ENCODE measurements around the gene BCL11A. TPM values are rescaled to one million over a fixed set of nuclear protein-coding genes. Genes with fewer than 3 reads are reported as not detected.

Gene BCL11A
- total RNA-seq, 2 experiments from 2014 or later: 0.45 to 0.54 TPM

DNA sequence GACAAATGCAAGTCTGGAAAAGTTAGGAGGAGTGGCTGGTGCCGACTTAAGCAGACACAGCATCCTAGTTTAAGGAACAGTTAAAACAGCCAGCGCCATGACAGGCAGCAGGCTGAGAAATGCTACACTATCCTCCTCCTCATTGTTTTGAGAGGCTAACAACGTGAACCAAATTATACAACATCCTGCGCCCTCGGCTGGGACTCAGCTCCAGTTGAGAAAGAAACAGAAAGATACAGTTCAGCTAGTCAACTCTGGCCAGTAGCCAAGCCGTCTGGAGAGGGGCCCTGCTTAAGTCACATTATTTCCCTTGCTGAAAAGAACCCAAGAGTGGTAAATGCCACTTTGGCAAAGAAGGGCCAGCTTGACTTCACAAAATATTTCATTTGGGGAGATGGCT, 90.2 kb downstream of the BCL11A start:
- ATAC-seq: no peak
- H3K27ac Mint-ChIP-seq: no peak overlapping the region
- no peaks in the 10 kb centered on the region for H3K36me3 Mint-ChIP-seq (ENCODE audit: low read depth)
- H3K27me3 Mint-ChIP-seq: no peaks in the 10 kb centered on the region
- POLR2A ChIA-PET: no interaction called here
- H3K4me1 Mint-ChIP-seq (ENCODE audit: low read depth): no peaks in the 10 kb centered on the region
- DNase-seq: no peak
- TF ChIP-seq, protein P1, sequence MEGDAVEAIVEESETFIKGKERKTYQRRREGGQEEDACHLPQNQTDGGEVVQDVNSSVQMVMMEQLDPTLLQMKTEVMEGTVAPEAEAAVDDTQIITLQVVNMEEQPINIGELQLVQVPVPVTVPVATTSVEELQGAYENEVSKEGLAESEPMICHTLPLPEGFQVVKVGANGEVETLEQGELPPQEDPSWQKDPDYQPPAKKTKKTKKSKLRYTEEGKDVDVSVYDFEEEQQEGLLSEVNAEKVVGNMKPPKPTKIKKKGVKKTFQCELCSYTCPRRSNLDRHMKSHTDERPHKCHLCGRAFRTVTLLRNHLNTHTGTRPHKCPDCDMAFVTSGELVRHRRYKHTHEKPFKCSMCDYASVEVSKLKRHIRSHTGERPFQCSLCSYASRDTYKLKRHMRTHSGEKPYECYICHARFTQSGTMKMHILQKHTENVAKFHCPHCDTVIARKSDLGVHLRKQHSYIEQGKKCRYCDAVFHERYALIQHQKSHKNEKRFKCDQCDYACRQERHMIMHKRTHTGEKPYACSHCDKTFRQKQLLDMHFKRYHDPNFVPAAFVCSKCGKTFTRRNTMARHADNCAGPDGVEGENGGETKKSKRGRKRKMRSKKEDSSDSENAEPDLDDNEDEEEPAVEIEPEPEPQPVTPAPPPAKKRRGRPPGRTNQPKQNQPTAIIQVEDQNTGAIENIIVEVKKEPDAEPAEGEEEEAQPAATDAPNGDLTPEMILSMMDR (IDR thresholded peaks at IDR 0.05): no peak
- no peaks in the 10 kb centered on the region for H3K9me3 Mint-ChIP-seq
- intact Hi-C loops (cut with micrococcal nuclease): no loop called here
- H3K4me3 Mint-ChIP-seq: no peak overlapping the region
- CTCF ChIA-PET: no interaction called here

- ATAC-seq (no peak), DNase-seq (no peak)
- TF ChIP-seq, protein P1 (IDR thresholded peaks at IDR 0.05): no peak
- Mint-ChIP-seq H3K27me3 (peaks cover 1% of the 10 kb centered on the region), H3K4me1 (ENCODE audit: low read depth) (no peaks in the 10 kb centered on the region), H3K27ac (no peak overlapping the region), H3K4me3 (no peak overlapping the region), H3K36me3 (ENCODE audit: low read depth) (no peaks in the 10 kb centered on the region), H3K9me3 (no peaks in the 10 kb centered on the region)
- intact Hi-C loops (cut with micrococcal nuclease): no loop called here
- POLR2A ChIA-PET: no interaction called here
- CTCF ChIA-PET: no interaction called here
Observed at GRCh38 chr2:60461421-60462108, 91.9 kb downstream of the BCL11A start.

- Mint-ChIP-seq H3K36me3 (ENCODE audit: low read depth) (no peaks in the 10 kb centered on the region), H3K27ac (no peak overlapping the region), H3K9me3 (no peaks in the 10 kb centered on the region), H3K4me3 (no peak overlapping the region), H3K27me3 (peaks cover 4% of the 10 kb centered on the region), H3K4me1 (ENCODE audit: low read depth) (no peaks in the 10 kb centered on the region)
- TF ChIP-seq, protein P1 (IDR thresholded peaks at IDR 0.05): no peak
- intact Hi-C loops (cut with micrococcal nuclease): no loop called here
- CTCF ChIA-PET: no interaction called here
- DNase-seq (no peak), ATAC-seq (no peak)
- POLR2A ChIA-PET: no interaction called here
Observed at GRCh38 chr2:60460577-60461420, 92.7 kb downstream of the BCL11A start.

DNA sequence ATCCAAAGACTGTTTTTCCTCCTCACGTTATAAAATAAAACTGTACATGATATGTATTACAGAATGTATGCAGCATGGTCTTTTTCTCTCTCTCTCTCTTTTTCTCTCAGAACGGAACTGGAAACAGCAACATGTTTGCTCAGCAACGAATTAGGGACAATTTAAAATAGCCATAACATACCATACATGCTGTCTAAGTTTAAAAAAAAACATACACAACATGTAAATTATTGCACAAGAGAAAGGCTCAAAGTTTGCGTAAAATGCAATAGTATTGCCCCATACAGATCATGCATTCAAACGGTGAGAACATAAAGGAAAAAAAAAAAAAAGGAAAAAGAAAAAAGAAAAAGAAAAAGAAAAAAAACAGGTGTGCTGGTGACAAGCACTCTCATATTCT, 93.6 kb downstream of the BCL11A start:
- DNase-seq (no peak), ATAC-seq (no peak)
- H3K9me3 Mint-ChIP-seq: no peaks in the 10 kb centered on the region
- intact Hi-C loops (cut with micrococcal nuclease): no loop called here
- ChIA-PET POLR2A (no interaction called here), CTCF (no interaction called here)
- TF ChIP-seq, protein P1 (IDR thresholded peaks at IDR 0.05): no peak
- H3K36me3 Mint-ChIP-seq (ENCODE audit: low read depth): no peaks in the 10 kb centered on the region
- no peak overlapping the region for H3K4me3 Mint-ChIP-seq
- no peak overlapping the region for H3K27ac Mint-ChIP-seq
- peaks cover 4% of the 10 kb centered on the region for H3K27me3 Mint-ChIP-seq
- no peaks in the 10 kb centered on the region for H3K4me1 Mint-ChIP-seq (ENCODE audit: low read depth)

DNA sequence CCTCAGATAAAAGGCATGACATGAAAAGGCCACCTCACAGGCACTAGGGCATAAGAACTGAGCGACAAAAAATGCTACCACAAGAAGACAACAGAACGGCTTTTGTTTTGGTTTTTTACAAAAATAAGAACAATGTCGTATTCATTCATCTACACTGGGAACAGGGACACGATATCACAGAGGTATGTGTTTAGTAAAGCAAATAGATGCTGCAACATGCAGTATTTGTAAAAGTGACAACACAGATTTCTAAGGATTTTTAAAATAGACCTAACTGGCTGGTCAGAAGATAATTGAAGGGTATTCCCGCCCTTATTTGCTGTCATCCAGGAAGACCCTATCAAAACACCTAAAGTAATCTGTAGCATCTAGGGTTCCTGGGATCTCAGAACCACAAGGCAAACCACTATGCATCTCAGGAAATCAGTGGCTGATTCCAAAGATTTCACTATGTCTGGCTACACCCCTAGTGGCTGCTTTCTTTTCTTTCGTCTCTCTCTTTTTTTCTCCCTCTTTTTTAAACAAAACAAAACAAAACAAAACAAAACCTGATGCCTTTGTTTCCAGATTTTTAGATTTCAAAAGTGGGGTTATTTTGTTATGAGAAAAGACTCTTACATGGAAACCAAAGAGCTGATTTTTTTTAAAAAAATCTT, 97.2 kb downstream of the BCL11A start:
- TF ChIP-seq, protein P1 (IDR thresholded peaks at IDR 0.05): no peak
- H3K4me3 Mint-ChIP-seq: no peak overlapping the region
- H3K9me3 Mint-ChIP-seq: no peaks in the 10 kb centered on the region
- POLR2A ChIA-PET: no interaction called here
- H3K27me3 Mint-ChIP-seq: peaks cover 4% of the 10 kb centered on the region
- no peak for ATAC-seq
- H3K4me1 Mint-ChIP-seq (ENCODE audit: low read depth): no peaks in the 10 kb centered on the region
- no peak for DNase-seq
- no peak overlapping the region for H3K27ac Mint-ChIP-seq
- H3K36me3 Mint-ChIP-seq (ENCODE audit: low read depth): no peaks in the 10 kb centered on the region
- intact Hi-C loops (cut with micrococcal nuclease): no loop called here
- CTCF ChIA-PET: no interaction called here
